NCI-H2081 treated with DMSO at 0.1 percent for 48 hours (cell line): Measurements from ENCODE around the gene C1QA.
"Not testable (repeated sequence)": the region's sequence is repeated elsewhere in the genome, so short reads cannot be mapped to it uniquely, and the experiment has no call there.

Experiments
- DNase-seq: peaks from one replicate; lab custom pipeline; 2025; lab: John Stamatoyannopoulos, UW

C1QA gene

GRCh38 chr1:22673486-22674409 is 37.3 kb downstream of the C1QA start:
- DNase-seq: no peak

- no peak for DNase-seq
Measured at GRCh38 chr1:22674410-22674749, 38.0 kb downstream of the C1QA start.

- not testable (repeated sequence) for DNase-seq
Measured at GRCh38 chr1:22676151-22676550, 39.7 kb downstream of the C1QA start.

DNA sequence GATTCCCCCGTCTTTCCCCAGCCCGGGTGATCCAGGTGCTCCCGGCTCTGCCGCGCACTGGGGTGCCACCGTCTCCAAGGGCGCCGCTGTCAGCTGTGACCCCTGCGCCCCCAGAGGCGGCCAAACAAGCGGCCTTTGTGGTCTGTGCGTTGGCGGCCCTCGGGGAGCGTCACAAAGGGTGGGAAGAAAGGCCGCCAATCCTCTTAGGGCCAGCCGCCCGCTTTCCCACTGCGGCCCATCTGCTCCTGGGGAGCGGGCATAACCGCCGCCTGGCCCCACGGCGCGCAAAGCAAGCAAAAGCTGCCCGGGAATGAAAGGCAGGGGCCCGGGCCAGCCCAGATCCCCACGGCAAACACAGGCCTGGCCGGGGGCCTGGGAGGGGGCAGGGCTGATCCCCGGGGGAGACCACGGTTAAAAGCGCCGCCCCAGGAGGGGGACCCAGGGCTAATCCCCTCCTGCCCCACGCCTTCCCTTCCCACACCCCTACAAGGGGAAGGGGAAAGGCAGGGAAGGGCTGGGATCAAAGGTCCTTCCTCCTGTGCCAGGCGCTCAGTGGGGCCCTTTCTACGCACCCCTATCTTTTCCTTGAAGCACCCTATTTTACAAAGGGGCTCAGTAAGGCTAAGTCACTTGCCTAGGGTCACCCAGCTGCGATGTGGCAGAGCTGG is 40.6 kb downstream of the C1QA start:
- no peak for DNase-seq

- DNase-seq: no peak
Measured at GRCh38 chr1:22677931-22678896, 41.8 kb downstream of the C1QA start.

DNA sequence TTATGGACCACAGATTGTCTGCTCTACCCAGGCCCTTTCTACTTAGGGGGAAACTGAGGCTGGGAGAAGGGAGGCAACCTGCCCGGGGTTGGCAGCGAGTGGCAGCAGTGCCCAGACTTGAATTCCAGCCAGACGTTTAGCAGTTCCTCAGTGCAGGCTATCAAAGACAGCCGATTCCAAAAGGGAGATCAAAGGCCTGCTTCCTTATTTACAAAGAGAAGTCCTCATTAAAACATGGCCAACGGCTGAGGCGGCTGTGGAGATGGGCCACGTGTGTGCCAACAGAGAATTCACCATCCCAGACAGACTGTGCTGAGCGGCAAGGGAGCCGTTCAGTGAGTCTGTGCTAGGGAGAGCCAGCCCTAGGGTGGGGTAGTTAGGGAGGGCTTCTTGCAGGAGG is 44.3 kb downstream of the C1QA start:
- no peak for DNase-seq

GRCh38 chr1:22681556-22682276 is 45.3 kb downstream of the C1QA start:
- no peak for DNase-seq

- no peak for DNase-seq
Measured at GRCh38 chr1:22683547-22683946, 47.1 kb downstream of the C1QA start.

DNA sequence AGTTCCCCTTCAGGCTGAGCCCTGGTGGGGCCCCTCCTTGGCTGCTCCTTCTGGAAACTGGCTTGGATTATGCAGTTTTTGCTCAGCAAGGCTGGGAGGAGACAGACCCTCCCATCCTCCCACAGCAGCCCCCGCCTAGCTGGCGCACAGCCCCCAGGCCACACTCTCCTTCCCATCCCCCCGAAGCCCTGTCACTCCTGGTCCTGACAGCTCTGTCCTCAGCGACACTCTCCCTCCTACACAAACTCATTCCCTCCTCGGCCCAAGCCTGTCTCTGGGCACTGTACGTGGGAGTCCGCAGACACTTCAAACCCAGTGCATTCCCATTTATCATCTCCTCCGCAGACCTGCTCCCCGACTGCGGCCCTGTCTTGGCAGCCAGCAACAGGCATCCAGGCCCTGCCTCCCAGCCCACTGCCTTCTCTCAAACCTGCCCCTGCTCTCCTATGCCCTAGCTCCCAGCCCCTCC is 49.2 kb downstream of the C1QA start:
- no peak for DNase-seq

DNA sequence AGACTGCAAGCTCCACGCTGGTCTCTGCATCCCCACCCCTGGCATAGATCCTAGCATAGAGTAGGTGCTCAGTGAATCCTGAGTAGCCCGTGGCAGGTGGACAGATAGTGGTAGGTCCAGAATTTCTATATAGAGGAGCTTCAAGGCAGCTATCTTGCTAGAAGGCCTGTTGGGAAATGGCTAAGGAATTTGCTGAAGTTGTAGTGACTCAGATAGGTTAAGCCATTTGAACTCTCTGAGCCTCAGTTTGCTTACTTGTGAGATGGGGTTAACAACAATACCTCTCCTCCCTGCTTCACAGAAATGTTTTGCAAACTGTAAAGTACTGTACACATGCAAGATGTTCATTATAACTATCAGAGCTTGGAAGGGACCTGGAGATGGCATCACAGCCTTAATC is 50.8 kb downstream of the C1QA start:
- no peak for DNase-seq

GRCh38 chr1:22688466-22688865 is 52.0 kb downstream of the C1QA start:
- no peak for DNase-seq
